GM21515 (cell line): ENCODE results near the gene ARMS2.

ENCODE experiments used
- ATAC-seq: cut with Tn5 transposase; IDR thresholded peaks from one replicate; pipeline ENCODE4 v1.9.1; 2021; ENCODE audit not compliant: unreplicated experiment

ARMS2 gene

DNA sequence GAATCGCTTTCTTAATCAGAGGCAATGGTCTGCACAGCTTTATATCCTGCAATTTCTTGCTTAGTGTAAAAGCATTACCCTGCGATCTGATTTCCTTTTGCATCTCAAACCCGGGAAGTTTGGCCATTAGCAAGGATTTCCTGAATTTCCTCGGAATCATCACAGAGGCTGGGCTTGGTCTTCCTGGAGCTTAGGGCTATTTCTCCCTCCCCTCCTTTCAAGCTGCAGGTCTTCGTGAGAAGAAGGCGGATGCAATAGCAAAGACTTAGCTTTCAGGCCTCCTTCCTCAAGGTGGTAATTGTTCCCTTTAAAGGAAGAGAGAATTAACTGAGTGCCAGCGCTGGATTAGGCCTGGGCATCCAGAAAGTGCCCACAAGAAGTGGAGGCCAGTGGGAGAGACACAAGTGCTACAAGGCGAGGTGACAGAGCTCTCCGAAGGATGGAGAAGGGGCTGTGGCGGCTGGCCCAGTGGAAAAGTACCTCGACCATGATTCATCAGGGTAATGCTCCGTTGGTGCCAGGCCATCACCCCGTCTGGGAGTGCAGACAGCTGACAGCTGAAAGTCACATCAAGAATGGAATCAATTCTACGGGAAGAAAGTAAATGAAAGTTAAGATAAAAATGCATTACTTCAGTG lies 4.0 kb upstream of the ARMS2 start:
- no peak for ATAC-seq

DNA sequence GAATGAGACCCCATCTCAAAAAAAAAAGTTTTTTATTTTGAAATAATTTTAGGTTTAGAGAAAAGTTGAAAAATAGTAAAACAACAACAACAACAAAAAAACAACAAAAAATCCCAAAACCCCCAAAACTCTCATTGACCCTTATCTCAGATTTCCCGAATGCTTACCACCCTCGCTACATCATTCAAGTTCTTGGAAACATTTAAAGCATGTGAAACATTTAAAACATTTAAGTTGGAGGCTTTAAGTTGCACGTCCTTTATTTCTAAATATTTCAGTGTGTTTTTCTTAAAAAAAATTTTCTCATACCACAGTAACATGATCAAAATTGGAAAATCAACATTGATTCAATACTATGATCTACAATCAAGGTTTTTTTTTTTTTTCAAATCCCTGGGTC lies 382 bp upstream of the ARMS2 start:
- no peak for ATAC-seq

DNA sequence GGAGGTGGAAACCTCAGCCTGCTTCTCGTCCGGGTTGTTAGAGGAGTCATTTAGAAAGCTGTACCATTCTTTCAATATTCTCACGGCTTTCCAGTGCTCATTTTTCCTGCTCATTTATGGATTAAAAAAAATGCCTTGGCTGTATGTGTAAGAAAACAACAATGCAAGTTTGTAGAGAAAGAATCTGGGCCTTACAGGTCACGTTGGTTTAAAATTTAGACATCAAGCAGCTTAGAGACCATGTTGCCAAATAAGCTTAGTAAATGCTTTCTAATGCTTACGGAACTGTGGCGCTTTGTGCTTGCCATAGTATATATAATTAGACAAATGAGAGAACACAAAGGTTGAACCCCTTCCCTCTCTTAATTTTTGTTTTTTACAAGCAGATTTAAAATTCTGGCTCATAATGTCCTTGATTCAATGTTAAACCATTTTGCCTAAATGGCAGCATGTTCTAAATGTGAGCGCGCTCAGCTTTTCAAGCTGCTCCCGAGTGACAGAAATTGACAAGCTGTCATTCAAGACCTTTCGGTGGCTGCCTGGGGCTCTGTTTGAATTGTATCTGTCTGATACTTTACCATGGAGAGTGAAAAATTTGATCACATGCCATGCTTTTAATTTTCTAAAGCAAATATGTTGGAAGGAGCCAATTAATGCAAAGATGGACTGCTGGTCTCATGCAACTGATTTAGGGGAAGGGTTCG lies 1.1 kb downstream of the ARMS2 start:
- no peak for ATAC-seq

DNA sequence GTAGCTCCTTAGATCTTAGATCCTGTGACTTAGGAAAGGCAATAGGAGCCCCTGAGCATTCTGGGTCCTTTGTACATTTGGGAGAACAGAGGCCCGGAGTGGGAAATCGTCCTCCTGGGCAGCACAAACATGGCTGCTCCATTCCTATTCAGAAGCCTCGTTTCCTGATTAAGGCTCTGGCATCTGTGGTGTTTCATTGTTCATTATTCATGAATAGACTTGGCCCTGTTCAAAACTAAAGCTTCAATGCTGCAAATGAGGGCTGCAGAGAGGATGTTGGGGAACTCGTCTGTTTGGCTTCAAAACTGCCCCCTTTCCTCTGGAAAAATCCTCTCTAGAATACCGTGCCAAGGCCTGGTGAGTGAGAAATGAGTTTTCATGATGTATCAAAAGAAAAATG lies 3.5 kb downstream of the ARMS2 start:
- ATAC-seq = no peak

DNA sequence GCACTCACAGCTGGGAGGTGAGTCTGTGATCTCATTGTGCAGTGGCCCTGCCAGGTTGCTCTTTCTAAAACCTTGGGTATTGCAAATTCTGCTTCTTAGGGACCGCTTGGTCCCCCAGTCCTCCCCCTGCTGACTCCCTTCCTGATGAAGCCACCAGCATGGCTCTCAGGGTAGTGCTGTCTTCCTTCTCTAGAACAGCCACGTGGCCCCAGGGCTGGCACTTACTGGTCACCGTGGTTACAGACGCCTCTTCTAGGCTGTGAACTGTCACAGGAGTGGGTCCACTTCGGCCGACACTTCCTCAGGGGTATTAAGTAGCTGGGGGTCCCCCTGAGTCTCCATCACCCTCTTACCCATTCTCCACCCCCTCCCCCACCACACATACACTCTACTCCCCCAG lies 4.2 kb downstream of the ARMS2 start:
- no peak for ATAC-seq

DNA sequence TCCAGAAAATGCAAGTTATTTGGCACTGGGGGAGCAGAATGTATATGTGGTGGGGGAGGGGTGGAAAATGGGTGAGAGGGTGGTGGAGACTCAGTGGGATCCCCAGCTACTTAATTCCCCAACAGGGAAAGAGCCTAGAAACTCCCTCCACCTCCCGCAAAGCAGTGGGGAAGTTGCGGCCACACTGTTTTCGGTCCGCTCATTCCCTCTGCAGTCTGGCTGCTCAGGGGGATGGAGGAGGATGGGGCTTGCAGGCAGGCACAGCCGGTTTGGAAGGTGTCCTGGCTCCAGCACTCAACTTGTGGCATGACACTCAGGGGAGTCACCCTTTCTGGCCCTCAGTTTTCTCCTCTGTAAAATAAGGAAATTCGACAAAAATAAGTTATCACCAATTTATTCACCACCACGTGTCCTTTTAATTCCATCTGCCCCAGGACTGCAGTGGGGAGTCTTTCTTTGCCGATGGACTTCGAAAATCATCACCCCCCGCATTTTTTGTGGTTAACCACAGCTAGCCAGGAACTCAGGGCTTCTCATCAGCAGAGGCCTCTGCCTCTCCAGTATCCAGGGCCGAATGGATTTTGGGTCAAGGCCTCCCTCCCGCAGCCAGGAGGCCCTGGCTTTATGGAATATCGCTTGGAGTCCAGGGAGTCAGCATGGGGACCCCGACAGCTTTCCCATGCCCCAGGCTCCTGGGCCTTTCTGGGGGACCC lies 5.3 kb downstream of the ARMS2 start:
- ATAC-seq = no peak

DNA sequence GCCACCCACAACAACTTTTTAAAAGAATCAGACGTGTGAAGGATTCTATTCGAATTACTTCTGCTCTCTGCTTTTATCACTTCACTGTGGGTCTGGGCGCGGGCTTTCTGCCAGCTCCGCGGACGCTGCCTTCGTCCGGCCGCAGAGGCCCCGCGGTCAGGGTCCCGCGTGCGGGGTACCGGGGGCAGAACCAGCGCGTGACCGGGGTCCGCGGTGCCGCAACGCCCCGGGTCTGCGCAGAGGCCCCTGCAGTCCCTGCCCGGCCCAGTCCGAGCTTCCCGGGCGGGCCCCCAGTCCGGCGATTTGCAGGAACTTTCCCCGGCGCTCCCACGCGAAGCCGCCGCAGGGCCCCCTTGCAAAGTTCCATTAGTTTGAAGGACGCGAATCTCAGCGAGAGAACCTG lies 6.4 kb downstream of the ARMS2 start:
- no peak for ATAC-seq

DNA sequence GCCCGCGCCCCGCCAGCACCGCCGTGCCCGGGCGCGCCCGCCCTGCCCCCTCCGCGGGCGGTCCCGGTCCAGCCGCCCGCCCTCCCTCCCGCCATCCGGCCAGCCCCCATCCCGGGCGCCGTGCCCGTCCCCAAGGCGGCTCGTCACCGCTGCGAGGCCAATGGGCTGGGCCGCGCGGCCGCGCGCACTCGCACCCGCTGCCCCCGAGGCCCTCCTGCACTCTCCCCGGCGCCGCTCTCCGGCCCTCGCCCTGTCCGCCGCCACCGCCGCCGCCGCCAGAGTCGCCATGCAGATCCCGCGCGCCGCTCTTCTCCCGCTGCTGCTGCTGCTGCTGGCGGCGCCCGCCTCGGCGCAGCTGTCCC lies 6.9 kb downstream of the ARMS2 start, which contains the start of gene HTRA1:
TSS of gene HTRA1 (plus strand) at position 187 of the 362 bp plus-strand sequence. CDS start at position 287, 100 bp downstream.
- ATAC-seq = no peak

DNA sequence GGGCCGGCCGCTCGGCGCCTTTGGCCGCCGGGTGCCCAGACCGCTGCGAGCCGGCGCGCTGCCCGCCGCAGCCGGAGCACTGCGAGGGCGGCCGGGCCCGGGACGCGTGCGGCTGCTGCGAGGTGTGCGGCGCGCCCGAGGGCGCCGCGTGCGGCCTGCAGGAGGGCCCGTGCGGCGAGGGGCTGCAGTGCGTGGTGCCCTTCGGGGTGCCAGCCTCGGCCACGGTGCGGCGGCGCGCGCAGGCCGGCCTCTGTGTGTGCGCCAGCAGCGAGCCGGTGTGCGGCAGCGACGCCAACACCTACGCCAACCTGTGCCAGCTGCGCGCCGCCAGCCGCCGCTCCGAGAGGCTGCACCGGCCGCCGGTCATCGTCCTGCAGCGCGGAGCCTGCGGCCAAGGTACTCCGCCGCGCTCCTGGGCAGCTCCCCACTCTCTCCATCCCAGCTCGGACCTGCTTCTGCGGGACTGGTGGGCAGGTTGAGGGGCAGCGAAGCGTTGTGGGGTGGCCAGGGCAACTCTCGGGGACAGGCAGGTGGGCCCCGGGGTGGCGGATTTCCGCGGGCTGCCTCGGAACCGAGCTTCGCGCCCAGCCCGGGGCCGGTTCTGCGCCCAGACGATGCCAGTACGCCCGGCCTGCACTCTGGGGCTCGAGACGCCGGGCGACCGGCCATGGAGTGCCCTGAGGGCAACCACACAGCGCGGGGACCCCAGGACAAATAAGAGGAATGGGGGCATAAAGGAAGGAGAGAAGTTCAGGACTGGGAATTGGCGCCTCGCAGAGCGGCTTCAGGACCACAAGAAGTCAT lies 7.5 kb downstream of the ARMS2 start:
- ATAC-seq = no peak

DNA sequence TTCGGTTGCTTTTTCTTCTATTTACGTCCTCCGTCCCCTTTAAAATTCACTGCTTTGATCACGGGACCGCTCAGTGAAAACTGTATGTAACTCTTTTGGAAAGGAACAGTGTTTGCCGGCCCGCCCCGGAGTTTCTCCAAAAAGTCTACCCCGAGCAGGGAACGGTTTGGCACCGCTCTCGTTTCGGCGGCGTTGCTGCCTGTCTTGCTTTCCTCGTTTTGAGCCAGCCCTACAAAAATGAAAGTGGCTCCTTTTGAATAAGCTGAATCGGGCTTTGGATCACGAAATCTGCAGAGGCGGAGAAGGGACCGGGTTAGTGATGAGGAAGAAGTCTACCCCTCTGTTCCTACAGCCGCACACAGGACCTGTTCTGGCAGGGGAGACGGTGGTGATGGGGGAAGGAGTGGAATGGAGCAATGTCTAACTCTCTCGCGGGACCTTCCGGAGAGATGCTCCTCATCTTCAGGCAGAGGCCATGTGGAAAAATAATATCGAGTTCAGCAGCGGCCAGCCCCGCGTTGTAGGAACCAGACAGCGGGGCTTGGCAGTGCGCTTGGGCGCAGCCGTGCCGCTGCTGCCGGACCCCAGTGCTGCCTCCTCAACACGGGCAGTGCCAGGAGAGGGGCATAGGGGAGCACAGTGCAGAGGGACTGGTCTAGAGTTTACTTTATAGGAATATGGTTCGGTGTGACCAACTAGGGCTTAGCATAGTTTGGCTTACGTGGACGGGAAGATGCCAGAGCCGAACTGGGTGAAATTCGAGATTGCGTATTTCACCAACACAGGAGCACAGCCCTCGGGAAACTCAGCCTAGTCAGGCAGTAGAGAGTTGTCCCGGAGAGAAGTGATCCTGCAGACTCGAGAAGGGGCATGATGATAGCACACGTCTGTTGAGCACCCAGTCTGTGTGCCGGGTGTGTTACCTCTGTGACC lies 8.3 kb downstream of the ARMS2 start:
- no peak for ATAC-seq

DNA sequence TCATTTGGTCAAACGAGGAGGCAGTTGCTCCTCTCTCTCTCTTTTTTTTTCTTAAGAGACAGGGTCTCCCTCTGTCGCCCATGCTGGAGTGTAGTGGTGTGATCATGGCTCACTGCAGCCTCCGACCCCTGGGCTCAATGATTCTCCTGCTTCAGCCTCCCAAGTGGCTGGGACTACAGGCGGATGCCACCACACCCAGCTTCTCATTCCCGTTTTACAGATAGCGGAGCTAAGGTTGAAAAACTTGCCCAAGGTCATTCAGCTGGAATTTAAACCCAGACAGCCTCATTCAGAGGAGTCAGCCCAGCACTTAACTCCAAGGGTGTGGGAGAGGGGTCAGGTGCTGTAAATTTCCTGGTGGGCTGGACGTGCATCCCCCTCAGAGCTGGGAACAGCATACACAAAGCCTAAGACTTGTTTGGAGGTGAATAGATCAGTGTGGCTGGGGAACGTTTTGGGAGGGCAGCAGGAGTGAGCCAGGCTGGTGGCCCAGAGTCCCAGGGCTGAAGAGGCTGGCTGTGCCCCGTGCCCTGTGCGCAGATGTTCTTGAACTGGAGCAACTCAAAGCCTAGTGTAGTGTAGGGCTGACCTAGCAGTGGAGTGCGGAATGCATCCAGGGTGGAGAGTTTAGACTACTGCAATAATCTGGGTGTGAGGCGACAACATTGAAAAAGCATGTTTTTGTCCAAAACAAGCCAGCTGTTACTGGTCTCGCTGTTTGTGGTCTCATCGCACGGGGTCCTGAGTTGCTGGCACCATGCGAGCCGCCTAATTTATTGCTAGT lies 9.2 kb downstream of the ARMS2 start:
- no peak for ATAC-seq

DNA sequence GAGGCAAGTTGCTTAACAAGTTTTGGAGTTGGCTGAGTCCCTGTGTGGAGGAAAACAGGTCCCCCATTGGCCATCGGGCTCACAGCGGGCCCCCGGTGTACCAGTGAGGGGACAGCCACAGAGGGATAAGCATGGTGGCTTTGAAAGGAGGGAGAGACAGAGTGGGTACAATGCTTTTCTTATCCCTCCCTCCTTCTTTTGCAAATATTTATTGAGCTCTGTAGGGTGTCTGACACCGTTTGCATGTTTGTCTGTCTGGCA lies 9.7 kb downstream of the ARMS2 start:
- no peak for ATAC-seq

DNA sequence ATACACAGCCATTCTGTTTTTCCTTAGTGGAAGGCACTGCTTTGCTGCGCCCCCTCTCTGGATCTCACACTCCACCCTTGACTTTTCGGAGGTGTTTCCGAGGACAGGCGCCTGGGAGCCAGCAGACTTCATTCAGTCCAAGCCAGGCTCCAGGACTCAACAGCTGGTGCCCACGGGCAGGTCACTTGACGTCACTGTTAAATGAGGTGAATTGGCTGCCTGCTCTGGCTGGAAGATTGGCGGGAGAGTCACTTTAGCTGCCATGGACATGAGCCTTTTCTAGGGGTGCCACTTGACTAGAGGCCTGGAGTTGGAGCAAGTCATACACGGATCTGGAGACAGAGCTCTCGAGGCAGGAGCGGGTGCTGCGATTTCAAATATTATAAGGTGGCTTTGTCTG lies 10.1 kb downstream of the ARMS2 start:
- ATAC-seq = no peak

DNA sequence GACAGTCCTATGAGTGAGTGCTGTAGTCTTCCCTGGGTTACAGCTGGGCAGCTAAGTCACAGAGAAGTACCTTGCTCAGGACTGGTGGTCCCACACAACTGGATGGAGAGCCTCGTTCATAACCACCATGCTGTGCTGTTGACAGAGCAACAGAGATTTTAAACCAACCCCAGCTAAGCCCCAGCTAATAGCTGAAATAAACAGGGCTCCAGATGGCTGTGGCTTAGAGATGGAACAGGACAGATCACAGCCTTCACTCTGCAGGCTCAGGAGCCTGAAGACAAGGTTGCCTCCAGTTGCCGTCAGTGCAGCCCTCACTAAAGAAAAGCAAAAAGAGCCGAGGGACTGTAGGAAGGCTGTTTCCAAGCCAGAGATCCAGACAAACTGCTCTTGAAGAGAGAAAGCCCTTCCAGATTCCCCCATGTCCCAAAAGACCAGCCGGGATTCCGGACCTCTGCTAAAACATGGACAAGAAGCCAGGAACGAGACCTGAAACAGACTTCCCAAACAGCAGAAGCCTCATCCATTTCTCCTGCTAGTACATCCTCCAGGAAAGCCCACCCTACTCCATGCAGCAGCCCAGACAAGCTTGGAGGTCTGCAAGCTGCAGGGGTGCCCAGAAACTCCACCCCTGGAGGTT lies 11.1 kb downstream of the ARMS2 start:
- ATAC-seq = no peak

DNA sequence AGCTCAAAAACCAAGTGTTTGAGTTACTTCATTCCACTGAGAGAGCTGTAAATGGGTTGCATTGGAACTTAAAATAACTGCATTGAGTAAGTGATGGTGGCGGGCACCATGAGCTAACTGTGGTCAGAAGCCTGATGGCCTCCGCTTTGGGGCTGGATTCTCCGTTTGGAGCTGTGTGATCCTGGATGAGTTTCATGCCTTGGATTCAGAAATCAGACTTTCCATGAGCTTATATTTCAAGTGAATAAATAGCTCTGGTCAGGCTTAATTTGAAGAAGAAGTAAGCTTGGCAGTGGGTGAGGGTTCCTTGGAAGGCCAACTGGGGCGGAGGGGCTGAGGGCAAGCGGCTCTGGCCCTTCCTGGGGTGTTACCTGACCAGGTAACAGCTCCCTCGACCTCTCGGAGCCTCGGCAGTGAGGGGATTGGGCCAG lies 12.5 kb downstream of the ARMS2 start:
- no peak for ATAC-seq

DNA sequence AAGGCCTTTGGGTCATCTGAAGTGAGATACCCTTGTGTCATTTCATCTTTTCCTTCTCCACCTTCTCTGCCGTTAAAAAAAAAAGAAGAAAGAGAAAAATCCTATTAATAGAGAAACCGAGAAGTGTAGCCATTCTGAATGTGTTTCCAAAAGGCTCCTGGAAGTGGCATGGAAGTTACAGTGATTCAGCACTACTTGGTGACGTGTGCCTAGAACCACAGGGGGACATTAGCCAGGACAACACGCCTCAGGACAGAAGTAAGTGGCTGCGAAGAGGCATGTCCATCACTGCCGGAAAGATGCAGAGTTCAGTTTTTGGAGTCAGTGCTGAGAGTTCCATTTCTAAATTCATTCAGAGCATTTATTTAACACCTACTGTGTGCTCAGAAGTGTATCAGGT lies 13.2 kb downstream of the ARMS2 start:
- no peak for ATAC-seq

DNA sequence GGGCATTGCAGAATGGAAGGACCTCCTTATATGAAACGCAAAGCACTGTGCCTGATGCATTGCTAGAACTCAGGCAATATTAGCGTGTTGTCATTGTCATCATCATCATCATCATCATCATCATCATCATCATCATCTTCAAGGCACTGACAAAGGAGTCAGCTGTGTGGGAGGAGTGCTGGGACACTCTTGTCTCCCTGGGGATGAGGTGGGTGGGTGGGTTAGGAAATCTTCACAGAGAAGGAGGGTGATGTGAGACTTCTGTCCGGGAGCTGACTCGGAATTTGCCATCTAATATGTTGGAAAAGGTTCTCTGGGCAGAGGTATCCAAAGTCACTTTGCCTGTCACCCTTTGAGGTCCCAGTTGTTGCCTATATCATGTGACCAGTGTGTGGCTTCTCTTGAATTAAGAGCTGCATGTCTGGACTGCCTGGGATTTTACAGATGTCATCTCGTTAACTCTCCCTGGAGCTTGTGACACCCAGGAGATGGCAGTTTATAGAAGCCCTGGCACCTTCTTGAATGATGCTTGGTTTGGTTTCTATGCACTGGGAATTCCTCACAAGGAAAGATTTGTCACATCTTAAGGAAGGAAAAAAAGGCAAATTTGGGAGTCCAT lies 14.0 kb downstream of the ARMS2 start:
- ATAC-seq = no peak

DNA sequence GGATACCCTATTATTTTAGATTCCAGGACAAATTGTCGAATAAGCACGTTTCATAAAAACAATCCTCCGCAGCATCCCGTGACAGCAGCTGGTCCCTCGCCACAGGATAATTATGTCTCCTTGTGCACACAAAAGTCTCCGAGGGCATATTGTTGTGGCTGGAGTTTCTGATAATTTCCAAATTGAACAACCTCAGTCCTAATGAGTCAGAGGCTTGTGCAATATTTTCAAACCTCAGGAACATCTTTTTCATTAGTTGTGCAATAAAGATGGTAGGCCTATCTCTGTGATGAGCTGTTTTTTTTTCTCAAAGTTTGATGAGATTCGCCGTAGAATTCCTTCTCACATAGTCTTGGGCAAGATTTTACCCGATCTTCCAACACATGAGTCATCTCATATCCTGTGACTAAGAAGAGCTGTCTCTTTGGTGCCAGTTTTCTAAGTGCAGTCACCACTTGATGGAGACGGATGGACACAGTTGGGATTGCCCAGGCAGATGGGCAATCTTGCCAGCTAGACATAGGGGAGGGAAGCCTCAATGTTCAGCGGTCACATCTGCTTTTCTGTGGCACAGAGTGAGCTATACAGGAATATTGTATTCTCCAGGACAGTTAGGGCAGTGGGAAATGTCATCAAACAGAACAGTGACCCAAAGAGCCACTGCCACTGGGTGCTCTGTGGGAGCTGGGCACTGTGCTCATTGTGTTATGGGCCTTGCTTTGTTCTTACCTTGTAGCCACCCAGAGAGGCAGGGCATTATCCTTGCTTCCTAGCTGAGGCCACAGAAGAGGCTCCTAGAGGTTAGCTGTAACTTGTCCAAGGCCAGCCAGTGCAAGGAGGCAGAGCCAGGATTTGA lies 14.7 kb downstream of the ARMS2 start:
- ATAC-seq = no peak
